Measurements from ENCODE around the gene ANKRD6.

GRCh38 chr6:89596484-89596883 lies 163.5 kb downstream of the ANKRD6 start:
- no peak for TF ChIP-seq CTCF (IDR thresholded peaks at IDR 0.05)
- TF ChIP-seq POLR2A (IDR thresholded peaks at IDR 0.05), result no peak
